Cardiac fibroblast (primary cell): ENCODE data around the gene GGNBP2.

Source experiments
- DNase-seq, 2 donors: peaks; one replicate each; pipeline versions ENCODE4 v3.0.0 to v3.0.0-alpha.2; 2010; ENCODE audit warnings: low read depth in 2 of 2
- H3K4me3 ChIP-seq, 2 donors: replicated peaks in 1 of 2; 1 replicate in 1 of 2; 2 replicates in 1 of 2; pipeline ENCODE4 v1.5.1; 2011; ENCODE audit warnings: low read depth in 2 of 2, low read length in 2 of 2, mild to moderate bottlenecking in 2 of 2, moderate library complexity in 1 of 2
- CTCF ChIP-seq: IDR thresholded peaks from one replicate; pipeline ENCODE4 v1.5.1; 2011; ENCODE audit warnings: low read depth, mild to moderate bottlenecking, low read length, inconsistent platforms

The GGNBP2 gene

DNA sequence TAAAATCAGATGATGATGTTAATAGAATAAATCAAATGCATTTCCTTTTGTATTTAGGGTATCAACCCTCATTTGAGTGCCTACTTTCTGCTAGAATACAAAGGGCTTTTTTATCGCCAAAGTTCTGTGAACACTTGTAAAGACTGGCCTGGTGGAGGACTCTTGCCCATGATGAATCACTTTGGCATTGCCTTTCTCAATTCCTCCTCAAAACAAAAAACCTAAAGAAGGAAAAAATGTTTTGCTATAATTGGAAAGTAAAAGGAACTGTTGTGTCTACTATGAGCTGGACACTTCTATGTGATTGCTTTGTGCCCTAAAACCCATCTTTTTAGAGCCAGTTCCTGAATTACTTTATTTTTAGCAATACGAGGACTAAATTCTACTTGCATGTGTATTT, 34.0 kb downstream of the GGNBP2 start:
- no peak overlapping the region for H3K4me3 ChIP-seq
- DNase-seq, result peak; percentile 12 to 37
- TF ChIP-seq CTCF, result no peak

- H3K4me3 ChIP-seq, result no peak overlapping the region
- no peak for DNase-seq
- no peak for TF ChIP-seq CTCF
These were observed 39.1 kb downstream of the GGNBP2 start for GRCh38 chr17:36583787-36584186.

DNA sequence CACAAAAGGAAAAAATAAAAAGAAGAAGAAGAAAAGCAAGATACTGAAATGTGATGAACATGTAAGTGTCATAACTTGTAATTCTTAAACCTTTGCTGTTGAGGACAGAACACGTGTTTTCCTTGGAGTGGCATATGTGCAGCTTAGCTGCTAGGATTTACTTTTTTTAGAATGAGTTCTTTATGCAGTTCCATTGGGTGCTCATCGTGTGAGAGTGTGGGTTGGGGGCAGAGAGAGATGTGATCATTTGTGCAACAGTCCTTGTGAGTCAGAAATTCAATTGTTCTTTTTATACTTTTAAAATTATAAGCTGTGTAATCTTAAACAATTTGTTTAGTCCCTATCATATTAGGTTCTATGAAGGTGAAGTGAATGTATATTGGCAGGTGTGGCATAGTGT, 41.4 kb downstream of the GGNBP2 start:
- H3K4me3 ChIP-seq, result no peak overlapping the region
- DNase-seq, result no peak
- TF ChIP-seq CTCF, result no peak

GRCh38 chr17:36590082-36590481, 45.4 kb downstream of the GGNBP2 start:
- DNase-seq, result peak in 1 of 2 donors; percentile 83
- no peak overlapping the region for H3K4me3 ChIP-seq
- TF ChIP-seq CTCF, result no peak

DNA sequence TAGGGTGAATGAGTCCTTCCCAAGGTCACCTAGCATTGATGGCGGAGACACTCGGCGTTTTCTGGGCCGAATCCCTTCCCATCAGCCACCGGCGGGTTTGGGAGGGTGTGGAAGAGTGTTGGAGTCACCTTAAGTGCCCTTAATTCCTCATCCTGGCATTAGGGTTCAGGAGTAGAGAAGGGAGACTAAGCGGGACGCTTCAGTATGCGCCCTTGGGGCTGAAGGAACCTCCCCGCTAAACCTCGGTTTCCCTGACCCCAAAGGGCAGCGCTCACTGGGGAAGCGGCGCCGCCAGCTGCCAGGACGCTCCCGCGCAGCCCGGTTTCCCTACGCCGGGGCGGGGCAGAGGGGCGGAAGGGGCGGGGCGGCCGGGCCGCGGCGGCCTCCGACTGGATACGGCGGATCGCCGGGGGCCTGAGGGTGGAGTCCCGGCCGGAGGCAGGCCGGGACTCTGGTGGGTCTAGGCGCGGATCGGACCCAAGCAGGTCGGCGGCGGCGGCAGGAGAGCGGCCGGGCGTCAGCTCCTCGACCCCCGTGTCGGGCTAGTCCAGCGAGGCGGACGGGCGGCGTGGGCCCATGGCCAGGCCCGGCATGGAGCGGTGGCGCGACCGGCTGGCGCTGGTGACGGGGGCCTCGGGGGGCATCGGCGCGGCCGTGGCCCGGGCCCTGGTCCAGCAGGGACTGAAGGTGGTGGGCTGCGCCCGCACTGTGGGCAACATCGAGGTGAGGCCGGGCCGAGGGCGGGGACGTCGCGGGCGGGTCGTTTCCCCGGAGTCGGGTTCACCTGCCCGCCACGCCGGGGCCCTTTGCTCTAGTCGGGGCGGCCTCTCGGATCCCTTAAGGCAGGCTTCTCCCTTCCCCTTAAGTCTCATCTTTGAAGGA, 47.0 kb downstream of the GGNBP2 start, which contains the start of gene DHRS11:
TSS of gene DHRS11 (plus strand) at position 446 of the 882 bp plus-strand sequence. CDS start at position 577, 131 bp downstream.
- DNase-seq, result peak; percentile 64 to 77
- H3K4me3 ChIP-seq, result peak within 1 kb of the TSS; percentile 54 to 68
- no peak for TF ChIP-seq CTCF

DNA sequence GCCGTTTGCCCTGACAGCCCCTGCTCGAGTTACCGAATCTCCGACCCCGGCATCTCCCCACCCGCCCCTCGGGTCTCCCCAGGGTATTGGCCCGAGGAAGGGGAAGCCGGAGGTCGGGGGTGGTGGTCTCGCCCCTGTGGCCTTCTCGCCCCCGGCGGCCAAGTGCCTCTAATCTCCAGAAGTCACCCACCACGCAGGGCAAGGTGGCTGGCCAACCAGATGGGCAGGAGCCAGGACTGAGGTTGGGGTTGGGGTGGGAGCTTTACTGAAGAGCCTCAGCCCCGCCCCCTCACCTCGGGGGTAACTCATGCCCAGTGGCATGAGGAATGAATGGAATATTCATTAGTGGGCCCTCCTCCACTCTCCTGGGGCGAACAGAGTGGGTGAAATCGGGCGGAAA, 47.6 kb downstream of the GGNBP2 start:
- DNase-seq, result peak in 1 of 2 donors; percentile 14
- no peak for TF ChIP-seq CTCF
- peak overlapping the region; percentile 54 to 68 for H3K4me3 ChIP-seq
